DMS53 treated with DMSO at 0.1 percent for 48 hours (cell line): Measurements from ENCODE around the gene TEX261.
"Not testable (repeated sequence)": the region's sequence is repeated elsewhere in the genome, so short reads cannot be mapped to it uniquely, and the experiment has no call there.

ENCODE experiments used
- DNase-seq: peaks from one replicate; lab custom pipeline; 2025; ENCODE audit not compliant: unreplicated experiment; lab: John Stamatoyannopoulos, UW

TEX261 gene

DNA sequence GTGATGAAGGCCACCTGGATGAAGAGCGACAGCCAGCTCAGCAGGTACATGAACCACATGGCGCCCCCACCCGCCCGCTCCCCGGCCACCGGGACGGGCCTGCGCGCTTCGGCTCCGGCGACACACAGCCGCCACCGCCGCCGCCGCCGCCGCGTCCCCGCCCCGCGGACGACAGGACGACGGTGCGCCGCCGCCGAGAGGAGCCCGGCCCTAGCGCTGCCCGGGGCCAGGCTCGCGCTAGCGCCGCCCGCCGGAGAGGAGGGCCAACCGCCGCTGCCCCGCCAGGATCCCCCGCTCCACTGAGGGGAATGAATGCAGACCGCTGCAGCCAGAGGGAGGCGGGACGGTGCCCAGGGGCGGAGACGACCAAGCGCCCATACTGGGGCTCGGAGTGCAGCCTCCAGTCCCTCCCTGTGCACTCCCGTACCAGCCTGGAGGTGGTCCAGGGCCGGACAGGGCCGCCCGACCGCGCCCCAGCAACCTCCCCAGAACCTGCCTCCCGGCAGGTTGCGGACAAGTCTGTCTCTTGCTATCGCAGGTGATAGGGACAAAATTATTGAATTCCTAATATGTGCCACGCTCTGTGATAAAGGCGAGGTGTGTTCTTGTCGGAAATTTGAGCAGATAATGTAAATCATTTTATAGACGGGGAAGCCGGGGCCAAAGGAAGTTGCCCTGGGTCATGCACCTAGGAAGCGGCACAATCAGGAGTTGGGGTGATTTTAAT lies at the start of gene TEX261:
TEX261 (minus strand) TSS at position 175 of the 727 bp plus-strand sequence; CDS start at position 59, 116 bp downstream.
- peak; percentile 92 for DNase-seq

DNA sequence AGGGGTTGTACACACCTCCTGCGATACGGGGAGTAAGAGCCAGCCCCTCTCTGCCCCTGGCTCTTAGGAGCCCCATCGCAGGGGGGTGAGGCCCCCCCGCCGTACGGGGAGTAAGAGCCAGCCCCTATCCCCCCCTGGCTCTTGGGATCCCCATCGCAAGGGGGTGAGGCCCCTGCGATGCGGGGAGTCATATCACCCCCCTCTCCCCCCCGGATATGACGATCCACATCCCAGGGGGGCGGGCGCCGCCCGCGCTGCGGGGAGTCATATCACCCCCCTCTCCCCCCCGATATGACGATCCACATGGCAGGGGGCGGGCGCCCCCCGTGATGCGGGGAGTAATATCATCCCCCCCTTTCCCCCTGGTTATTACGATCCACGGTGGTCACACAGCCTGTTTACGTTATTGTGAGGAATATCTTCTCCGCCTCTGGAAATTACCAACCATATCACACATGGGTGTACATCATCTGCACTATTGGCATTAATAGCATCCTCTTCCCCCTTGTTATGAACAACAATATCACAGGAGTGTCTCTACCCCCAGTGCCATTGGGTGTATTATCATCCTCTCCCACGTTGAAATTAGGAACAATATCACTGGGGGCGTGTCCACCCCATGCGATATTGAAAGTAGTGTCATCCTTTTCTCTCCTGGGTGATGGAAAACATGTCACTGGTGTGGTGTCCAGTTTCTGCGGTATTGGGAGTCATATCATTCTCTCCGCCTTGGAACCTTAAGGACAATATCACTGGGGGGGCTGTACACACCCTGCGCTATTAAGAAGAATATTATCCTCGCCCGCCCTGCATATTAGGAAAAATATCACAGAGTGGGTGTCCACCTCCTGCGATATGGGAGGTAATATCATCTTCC lies 49.1 kb upstream of the TEX261 start:
- DNase-seq = no peak

DNA sequence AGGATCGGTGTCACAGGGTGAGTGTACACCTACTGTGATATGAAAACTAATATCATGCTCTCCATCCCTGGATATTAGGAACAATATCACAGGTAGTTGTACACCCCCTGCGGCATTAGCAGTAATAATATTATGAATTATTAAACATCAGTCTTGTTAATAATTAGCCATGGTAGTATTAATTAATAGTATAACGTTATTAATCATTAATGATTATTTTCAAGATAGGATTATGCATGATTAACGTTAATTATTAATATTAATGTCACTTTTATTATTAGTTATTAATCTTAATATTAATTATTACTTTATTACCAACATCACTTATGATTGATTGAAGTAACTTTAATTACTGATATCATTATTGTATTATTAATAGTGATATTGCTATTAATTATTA lies 47.6 kb upstream of the TEX261 start:
- DNase-seq = no peak

DNA sequence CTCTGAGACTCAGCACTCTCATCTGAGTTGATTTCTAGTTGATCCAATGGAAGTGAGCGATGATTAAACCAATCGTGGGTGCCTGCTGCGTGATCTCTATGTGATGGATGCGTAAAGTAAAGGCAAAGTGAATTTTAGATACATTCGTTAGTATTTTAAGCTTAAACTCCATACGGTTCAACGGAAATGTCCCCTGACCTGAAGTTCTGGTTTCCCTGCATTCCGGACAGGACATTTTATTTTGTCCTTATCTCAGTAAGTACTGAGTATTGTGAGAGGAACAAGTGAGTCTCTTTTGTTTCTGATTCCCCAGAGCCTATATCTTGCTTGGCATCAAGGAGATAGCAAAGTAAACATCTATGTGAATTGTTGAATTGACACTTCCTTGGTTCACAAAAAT lies 41.6 kb upstream of the TEX261 start:
- not testable (repeated sequence) for DNase-seq

DNA sequence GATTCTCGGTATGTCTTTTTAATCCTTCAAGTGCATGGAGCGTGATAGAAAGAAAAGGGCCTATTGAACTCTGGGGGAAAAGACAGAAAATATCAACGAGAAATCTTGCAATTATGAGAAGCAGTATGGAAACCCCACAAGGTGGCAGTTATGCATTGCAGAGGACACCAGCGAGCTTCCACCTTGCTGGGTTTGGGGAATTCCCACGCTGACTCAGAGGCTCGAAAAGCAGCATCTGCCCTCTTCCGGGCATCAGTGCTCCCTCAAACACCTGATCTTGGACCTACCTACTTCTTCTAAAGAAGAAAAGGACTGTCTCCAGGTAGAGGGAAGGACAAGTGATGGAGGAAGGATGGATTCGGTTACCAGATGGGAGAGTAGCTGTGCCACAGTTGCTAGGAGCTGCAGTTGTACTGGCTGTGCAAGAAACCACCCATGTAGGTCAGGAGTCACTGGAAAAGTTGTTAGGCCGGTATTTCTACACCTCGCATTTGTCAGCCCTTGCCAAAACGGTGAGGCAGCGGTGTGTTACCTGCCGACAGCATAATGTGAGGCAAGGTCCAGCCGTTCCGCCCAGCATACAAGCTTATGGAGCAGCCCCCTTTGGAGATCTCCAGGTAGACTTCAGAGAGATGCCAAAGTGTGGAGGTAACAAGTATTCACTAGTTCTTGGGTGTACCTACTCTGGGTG lies 29.0 kb upstream of the TEX261 start:
- DNase-seq = peak; percentile 67

DNA sequence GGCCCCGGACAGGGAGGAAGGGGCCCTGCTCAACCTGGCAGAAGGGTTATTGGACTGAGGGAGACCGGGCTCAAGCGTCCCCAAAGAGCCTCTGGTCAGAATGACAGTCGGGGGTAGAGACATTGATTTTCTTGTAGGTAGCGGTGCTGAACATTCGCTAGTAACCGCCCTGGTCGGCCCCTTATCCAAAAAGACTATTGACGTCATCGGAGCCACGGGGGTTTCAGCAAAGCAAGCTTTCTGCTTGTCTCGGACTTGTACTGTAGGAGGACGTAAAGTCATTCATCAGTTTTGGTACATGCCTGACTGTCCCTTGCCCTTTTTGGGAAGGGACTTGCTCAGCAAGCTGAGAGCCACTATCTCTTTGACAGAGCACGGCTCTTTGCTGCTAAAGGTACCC lies 26.7 kb upstream of the TEX261 start:
- not testable (repeated sequence) for DNase-seq

DNA sequence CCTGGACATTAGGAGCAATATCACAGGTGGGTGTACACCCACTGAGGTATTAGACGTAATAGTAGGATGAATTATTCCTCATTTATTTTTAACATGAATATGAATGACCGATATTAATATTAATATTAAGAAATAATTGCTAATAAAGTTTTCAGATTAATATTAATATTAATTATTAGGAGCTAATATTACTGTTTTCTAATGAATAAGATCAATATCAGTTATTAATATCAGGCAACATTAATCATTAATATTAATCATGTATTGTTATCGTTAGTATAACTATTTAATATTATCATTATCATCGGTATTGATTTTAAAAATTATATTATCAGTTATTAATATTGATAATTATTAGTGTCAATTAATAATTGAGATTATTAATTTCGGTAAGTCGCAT lies 25.3 kb upstream of the TEX261 start:
- DNase-seq = not testable (repeated sequence)

DNA sequence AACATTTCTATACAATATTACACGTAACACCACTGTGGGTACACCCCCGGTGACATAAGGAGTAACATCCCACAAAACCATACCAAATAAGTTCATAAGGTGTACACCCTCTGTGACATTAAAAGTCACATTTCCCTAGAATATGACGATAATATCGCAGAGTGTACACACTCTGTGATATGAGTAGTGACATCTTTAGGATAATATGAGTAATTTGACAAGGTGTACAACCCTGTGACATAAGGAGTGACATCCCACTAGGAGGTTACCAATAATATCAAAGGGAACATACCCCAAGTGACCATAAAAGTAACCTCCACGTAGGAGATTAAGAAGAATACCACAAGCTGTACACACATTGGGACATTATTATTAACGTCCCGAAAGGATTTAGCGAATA lies 24.0 kb upstream of the TEX261 start:
- no peak for DNase-seq

DNA sequence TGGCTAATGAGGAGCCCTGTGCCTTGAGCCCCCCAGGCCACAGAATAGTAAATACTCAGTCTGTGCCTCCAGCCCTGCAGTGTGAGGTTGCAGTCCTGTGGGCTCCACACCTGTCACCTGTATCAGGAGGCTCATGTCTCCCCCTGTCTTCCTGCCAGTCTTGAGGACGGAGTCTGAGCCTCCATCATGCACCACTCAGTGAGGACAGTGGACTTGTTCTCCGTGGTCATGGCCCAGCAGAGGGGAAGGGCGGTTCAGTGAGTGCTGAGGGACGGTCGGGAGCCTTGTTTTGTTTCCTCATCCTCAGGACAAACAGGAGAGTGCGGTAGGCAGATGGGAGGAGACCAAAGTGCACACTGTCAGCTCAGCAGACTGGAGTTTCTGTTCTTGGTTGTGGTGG lies 17.1 kb upstream of the TEX261 start:
- DNase-seq = not testable (repeated sequence)

DNA sequence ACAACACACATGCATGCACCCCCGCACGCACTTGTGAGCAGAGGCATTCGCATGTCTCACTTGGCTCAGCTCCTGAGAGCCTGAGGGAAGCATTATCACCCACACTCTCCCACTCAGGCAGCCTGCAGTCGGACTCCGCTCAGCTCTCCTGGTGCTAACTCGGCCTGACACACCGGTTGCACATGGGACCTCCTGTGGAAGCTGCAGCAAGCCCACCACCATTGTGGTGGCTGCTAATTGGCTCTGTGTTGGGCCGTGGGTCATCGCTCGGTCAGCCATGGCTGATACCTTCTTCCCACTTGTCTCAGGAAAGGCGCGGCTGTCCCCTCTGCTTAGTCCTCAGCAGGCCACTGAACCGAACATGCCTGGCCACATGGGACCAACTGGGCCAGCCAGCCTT lies 13.7 kb upstream of the TEX261 start:
- no peak for DNase-seq

DNA sequence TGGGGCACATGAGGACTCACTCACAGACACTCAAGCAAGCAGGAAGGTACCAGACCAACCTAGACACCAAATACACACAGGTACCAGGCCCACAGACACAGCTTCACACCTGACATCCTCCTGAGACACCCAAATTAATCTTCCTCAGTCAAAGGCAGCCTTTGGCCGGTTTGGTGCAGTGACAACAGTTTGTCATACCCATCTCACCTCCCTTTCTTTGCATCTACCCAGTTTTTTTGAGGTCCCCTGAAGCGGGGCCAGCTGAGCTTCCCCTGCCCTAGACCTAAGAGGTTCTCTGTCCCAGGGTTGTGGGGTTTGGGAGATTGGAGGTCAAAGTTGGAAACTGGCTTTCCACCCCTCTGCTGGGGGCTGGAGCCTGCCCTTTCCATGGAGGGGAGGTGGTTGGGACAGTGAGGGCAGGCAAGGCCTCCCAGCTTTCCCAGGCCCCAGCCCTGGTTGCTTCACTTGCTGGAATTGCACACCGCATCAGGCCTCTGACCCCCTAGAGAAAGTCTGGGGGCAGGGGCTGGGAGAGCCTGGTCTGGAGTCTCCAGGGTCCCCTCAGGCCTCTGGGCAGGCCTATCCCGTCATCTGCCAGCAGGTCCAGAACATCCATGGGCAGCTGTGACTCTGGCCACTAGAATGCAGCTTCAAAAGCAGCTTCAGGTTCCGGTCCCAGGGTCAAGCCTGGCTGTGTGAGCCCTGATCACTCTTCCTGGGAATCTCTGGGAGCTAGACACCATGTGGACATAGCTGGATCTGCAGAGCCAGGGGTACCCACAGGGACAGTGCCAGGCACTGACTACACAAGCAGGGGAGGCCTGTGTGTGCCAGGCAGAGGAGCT lies 12.5 kb upstream of the TEX261 start:
- no peak for DNase-seq

DNA sequence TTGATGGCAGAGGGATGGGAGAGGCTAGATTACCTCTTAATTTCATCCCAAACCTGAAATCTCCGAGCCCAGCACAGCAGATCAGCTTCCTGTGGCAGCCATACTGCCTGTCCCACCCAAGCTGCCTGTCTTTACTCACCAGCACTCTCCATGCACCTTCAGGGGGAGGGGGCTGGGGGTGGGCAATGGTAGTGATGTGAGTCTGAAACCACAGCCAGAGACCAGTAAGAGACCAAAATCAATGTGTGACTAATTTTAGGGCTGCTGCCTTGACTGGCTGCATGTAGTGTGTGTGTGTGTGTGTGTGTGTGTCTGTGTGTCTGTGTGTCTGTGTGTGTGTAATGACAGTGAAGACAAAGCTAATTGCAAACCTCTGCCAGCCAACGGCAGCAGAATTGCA lies 11.7 kb upstream of the TEX261 start:
- no peak for DNase-seq

DNA sequence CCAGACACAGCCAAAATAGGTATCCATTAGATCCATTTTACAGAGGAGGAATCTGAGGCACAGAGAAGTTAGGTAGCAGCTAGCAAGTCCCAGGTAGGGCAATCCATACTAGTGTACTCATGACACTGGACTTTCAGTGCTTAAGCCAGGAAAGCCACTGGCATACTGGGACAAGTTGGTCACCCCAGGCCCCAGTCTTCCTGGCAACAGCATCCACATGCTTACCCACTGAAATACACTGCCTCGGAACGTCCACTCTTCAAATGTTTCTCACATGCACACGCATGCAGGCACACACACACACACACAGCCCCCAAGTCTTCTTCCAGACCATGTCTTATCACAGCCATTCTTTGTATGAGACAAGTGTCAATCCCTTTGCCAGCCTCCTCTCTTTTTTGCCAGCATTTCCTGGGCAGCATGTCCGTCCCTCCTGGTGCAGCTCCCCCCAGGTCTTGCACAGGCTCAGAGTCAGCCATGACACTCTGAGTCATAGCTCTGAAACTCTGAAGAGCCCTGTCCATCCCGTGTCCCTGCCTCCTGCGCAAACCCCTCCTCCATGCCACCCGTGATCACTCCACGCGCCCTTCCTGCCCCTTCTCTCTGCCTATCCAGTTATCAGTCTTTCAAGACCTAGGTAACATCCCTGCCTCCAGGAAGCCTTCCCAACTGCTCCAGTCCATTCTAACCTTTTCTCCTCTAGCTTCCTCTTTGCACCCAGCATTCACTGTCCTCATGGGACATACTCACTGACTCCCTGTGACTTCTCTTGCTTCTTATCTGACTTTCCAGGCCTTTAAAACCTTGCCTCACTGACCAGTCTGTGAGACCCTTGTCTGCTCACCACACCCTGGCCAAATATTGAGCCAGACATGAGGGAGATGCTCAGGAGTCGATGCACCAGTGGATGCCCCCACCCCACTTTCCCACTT lies 10.9 kb upstream of the TEX261 start:
- DNase-seq = no peak

DNA sequence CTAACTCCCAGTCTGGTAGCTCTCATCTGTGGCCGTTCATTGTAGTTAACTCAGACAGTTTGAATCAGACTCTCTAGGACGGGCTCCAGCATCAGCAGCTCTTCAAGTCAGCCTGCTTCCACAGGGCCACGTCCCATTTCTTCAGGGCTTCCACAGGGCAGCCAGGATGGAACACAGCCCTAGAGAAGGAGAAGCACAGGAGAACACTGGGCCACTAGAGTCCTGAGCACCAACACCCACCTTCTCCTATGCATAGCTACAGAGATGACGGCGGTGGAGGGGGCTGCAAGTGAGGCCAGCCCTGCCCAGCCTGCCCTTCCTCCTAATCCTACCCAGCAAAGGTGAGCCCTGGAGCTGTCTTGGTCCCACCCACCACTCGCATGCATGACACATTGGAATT lies 10.2 kb upstream of the TEX261 start:
- DNase-seq = no peak

DNA sequence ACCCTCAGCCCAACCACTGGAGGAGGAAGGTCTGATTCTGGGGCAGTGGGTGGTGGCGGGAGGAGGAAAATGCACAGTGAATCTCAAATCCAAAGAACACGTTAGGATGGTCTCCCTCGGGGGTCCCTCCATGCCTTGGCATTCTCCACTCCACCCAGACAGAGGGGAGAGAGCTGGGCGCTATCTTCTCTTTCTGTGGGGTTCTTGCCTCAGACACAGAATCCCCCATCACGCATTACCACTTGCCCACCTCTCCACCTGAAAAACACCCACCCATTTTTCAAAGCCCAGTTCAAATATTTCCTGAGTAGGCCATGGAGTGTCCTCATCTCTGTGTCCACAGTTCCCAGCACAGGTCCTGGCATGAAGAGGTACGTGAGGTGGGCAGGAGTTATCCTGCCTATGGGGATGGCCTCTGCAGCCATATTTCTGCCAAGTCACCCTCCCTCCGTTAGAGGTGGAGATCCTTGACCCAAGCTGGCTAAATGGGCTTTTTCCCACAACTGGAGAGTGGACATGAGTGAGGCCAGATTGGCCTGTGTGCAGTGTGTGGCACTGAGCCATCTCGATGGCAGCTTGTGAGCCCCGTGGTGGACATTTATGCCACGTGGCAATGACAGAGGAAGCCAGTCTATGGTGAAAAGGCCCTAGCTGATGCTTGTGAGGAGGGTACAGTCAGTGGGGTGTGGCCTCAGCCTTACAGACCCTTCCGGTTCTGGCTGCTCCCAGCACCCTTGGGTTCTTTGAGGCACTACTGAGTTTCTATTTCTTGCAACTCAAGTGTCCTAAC lies 9.5 kb upstream of the TEX261 start:
- no peak for DNase-seq

DNA sequence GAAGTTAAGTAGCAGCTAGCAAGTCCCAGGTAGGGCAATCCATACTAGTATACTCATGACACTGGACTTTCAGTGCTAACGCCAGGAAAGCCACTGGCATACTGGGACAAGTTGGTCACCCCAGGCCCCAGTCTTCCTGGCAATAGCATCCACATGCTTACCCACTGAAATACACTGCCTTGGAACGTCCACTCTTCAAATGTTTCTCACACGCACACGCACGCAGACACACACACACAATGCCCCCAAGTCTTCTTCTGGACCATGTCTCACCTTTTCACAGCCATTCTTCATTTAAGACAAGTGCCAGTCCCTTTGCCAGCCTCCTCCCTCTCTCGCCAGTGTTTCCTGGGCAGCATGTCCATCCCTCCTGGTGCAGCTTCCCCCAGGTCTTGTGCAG lies 8.7 kb upstream of the TEX261 start:
- no peak for DNase-seq

DNA sequence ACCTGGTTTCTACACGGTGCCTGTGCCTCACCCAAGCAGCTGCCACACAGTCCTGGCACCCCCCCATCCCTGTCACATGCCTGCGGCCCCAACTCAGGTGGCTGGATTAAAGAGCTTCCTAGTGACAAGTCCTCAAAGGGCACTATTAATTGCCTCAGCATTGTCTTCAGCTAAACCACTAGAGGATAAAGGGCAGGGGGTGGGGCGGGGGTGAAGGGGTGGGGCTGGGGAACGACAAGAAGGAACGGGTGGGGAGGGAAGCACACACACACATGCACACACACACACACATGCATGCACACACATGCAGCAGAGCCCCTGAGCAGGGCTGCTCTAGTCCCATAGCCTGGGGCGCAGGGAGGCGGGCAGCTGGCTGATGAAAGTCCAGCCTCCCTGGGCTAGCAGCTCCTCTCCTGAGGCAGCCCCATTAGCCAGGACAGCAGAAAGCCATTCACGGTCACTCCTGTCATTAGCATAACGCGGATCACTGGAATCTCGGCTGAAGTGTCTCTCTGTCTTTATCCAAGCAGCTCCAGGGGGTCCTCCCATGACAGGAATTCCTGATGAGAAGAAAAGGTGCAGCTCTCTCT lies 7.4 kb upstream of the TEX261 start:
- no peak for DNase-seq

DNA sequence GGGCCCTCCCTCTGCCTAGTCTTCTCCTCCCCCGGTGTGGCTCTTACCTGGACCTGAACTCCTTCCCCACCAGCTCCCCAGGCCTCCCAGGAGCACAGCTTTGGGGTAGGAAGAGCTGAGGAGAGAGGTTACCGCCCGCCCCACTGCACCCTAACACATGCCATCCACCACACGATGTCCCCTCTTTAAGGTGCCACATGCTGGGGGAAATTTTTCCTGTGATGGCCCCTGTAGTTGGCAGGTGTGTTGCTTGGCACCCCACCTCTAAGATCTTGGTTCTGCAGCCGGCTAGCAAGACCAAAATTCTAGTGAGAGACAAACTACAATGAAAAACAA lies 6.9 kb upstream of the TEX261 start:
- DNase-seq = no peak
